SIG-M5 treated with dmso at 0.1 percent for 504 hours (cell line): ENCODE data around the gene RBL1.
"Not testable (repeated sequence)": the region's sequence is repeated elsewhere in the genome, so short reads cannot be mapped to it uniquely, and the experiment has no call there.

Experiments used
- DNase-seq: peaks from one replicate; lab custom pipeline; 2025; ENCODE audit not compliant: unreplicated experiment; lab: John Stamatoyannopoulos, UW

RBL1 gene

GRCh38 chr20:36998652-36999051 lies 97.1 kb downstream of the RBL1 start:
- DNase-seq = no peak

GRCh38 chr20:36997121-36997520 lies 98.7 kb downstream of the RBL1 start:
- DNase-seq = no peak

GRCh38 chr20:36994221-36994620 lies 101.6 kb downstream of the RBL1 start:
- DNase-seq = not testable (repeated sequence)

GRCh38 chr20:36992802-36993334 lies 102.9 kb downstream of the RBL1 start:
- DNase-seq = no peak

GRCh38 chr20:36991703-36992102 lies 104.1 kb downstream of the RBL1 start:
- DNase-seq = peak; percentile 18

GRCh38 chr20:36989797-36990196 lies 106.0 kb downstream of the RBL1 start:
- DNase-seq = peak; percentile 59

GRCh38 chr20:36988494-36988966 lies 107.3 kb downstream of the RBL1 start:
- no peak for DNase-seq

- no peak for DNase-seq
Measured at GRCh38 chr20:36984257-36984638, 111.5 kb downstream of the RBL1 start.

- DNase-seq = no peak
Measured at GRCh38 chr20:36975099-36975818, 120.5 kb downstream of the RBL1 start.

- no peak for DNase-seq
Measured at GRCh38 chr20:36974660-36975059, 121.1 kb downstream of the RBL1 start.

- DNase-seq = no peak
Measured at GRCh38 chr20:36971103-36971502, 124.7 kb downstream of the RBL1 start.

GRCh38 chr20:36969478-36970186 lies 126.2 kb downstream of the RBL1 start:
- no peak for DNase-seq

- peak; percentile 19 for DNase-seq
Measured at GRCh38 chr20:36969051-36969450, 126.7 kb downstream of the RBL1 start.

GRCh38 chr20:36967636-36968035 lies 128.2 kb downstream of the RBL1 start:
- DNase-seq = no peak

GRCh38 chr20:36966965-36967364 lies 128.8 kb downstream of the RBL1 start:
- DNase-seq = not testable (repeated sequence)

- not testable (repeated sequence) for DNase-seq
Measured at GRCh38 chr20:36962354-36962941, 133.3 kb downstream of the RBL1 start.

- no peak for DNase-seq
Measured at GRCh38 chr20:36959242-36959641, 136.6 kb downstream of the RBL1 start.

- DNase-seq = peak; percentile 98
Measured at GRCh38 chr20:36957875-36958667, 137.7 kb downstream of the RBL1 start.

- DNase-seq = no peak
Measured at GRCh38 chr20:36956674-36957073, 139.1 kb downstream of the RBL1 start.

- no peak for DNase-seq
Measured at GRCh38 chr20:36956016-36956415, 139.8 kb downstream of the RBL1 start.
